K562 (cell line): ENCODE results near the gene ATP5F1A. TPM values are rescaled to one million over a fixed set of nuclear protein-coding genes. Genes with fewer than 3 reads are reported as not detected.
A peak's percentile ranks its signal among the peaks of the same experiment; 100 is the strongest.

Experiments used
- ATAC-seq: fragments of 200-7000 bp; cut with Tn5 transposase; 3 replicates; pipeline ENCODE4 v1.9.1; 2020; ENCODE audit warnings: moderate library complexity
- BruUV-seq: library from RNA; stranded (reverse); fragments of 400-500 nt; replicated peaks from 2 replicates; lab custom pipeline; 2021; lab: Mats Ljungman, UMichigan
- CTCF ChIA-PET: fragments of 300-600 bp; formaldehyde crosslinking; extraction: SDS; loops from one replicate; lab custom pipeline; 2021; ENCODE audit warnings: low intra/inter-chr PET ratio; lab: Yijun Ruan, JAX
- POLR2A ChIA-PET: fragments of 300-600, 350-650 bp; sonication (Branson Sonifier 250); formaldehyde crosslinking; extraction: SDS; loops from one replicate; lab custom pipeline; 2021; ENCODE audit warnings: antibody characterized with exemption, inconsistent platforms; lab: Yijun Ruan, JAX
- DNase-seq, 4 experiments: peaks; one replicate each; pipeline versions ENCODE4 v3.0.0 to v3.0.0-alpha.2; 2011 to 2018; ENCODE audit warnings: low spot score in 3 of 4, mixed read lengths in 3 of 4; ENCODE audit errors: extremely low read depth in 1 of 4
- FAIRE-seq: peaks from 2 replicates; lab custom pipeline; 2011; peaks lifted over from hg19 to GRCh38; lab: Jason Lieb, UNC
- H2AFZ ChIP-seq: 2 replicates; pipeline ENCODE4 v1.6.0; 2011; ENCODE audit warnings: low read depth, low read length, control low read depth, inconsistent platforms
- H3K27ac ChIP-seq: fragments of 200-600 bp; 3 replicates; pipeline ENCODE4 v1.8.0; 2011; ENCODE audit warnings: low read depth, mild to moderate bottlenecking, control low read depth, inconsistent platforms, low read length, moderate library complexity, mixed read lengths; ENCODE audit errors: extremely low read depth
- H3K27me3 ChIP-seq, 2 experiments: fragments of 300-600 bp in 1 of 2; 2 replicates in 1 of 2; 3 replicates in 1 of 2; pipeline versions ENCODE4 v1.6.0 to v1.8.0; 2011; ENCODE audit warnings: inconsistent platforms in 2 of 2, low read length in 2 of 2, mild to moderate bottlenecking in 1 of 2, mixed read lengths in 1 of 2, moderate library complexity in 1 of 2; ENCODE audit not compliant: control insufficient read depth in 2 of 2, insufficient read depth in 2 of 2
- H3K36me3 ChIP-seq: fragments of 300-600 bp; 3 replicates; pipeline ENCODE4 v1.8.0; 2011; ENCODE audit warnings: mild to moderate bottlenecking, low read length, inconsistent platforms; ENCODE audit not compliant: control insufficient read depth, insufficient read depth
- H3K4me1 ChIP-seq, 2 experiments: fragments of 200-600 bp in 1 of 2; replicated peaks in 1 of 2; 2 replicates in 1 of 2; 3 replicates in 1 of 2; pipeline versions ENCODE4 v1.5.1 to v1.8.0; 2011; ENCODE audit warnings: inconsistent platforms in 2 of 2, low read length in 2 of 2, mild to moderate bottlenecking in 1 of 2, mixed read lengths in 1 of 2, moderate library complexity in 1 of 2; ENCODE audit not compliant: control insufficient read depth in 2 of 2, insufficient read depth in 2 of 2
- H3K4me2 ChIP-seq: 2 replicates; pipeline ENCODE4 v1.6.1; 2011; ENCODE audit warnings: low read length, control low read depth, inconsistent platforms, mixed read lengths; ENCODE audit not compliant: insufficient read depth
- H3K4me3 ChIP-seq: fragments of 200-600 bp; sonication (generic), shearing (Covaris generic); 2 replicates; pipeline ENCODE4 v1.5.1; 2016; ENCODE audit warnings: control low read depth, inconsistent platforms
- H3K79me2 ChIP-seq: fragments of 200-600 bp; 3 replicates; pipeline ENCODE4 v1.8.0; 2011; ENCODE audit warnings: low read length, inconsistent platforms; ENCODE audit not compliant: control insufficient read depth, insufficient read depth
- H3K9ac ChIP-seq, 2 experiments: 2 replicates each; pipeline versions ENCODE4 v1.6.0 to v1.6.1; 2011; ENCODE audit warnings: low read depth in 2 of 2, low read length in 2 of 2, control low read depth in 1 of 2, inconsistent platforms in 1 of 2, mild to moderate bottlenecking in 1 of 2, mixed read lengths in 1 of 2; ENCODE audit not compliant: insufficient read depth in 1 of 2
- H3K9me1 ChIP-seq: one replicate; pipeline ENCODE4 v1.6.0; 2011; ENCODE audit warnings: inconsistent platforms, mild to moderate bottlenecking, low read length, moderate library complexity; ENCODE audit not compliant: control insufficient read depth, insufficient read depth
- H3K9me3 ChIP-seq: replicated peaks from 2 replicates; pipeline ENCODE4 v1.5.1; 2011; ENCODE audit warnings: low read depth, low read length, inconsistent platforms; ENCODE audit not compliant: control insufficient read depth, insufficient read depth
- H4K20me1 ChIP-seq: replicated peaks from 2 replicates; pipeline ENCODE4 v1.6.1; 2011; ENCODE audit warnings: low read length, inconsistent platforms, mixed read lengths; ENCODE audit not compliant: control insufficient read depth, insufficient read depth
- BHLHE40 ChIP-seq: IDR thresholded peaks from 2 replicates; pipeline ENCODE4 v1.6.1; 2011; ENCODE audit warnings: low read length, improper control_type of control experiment
- HEY1 ChIP-seq: fragments of 250-450 bp; sonication (Bioruptor Pico); IDR thresholded peaks from 2 replicates; pipeline ENCODE4 v1.5.0; 2020; ENCODE audit warnings: mild to moderate bottlenecking, moderate library complexity, borderline replicate concordance
- HMBOX1 ChIP-seq: sonication (generic); IDR thresholded peaks from 2 replicates; pipeline ENCODE4 v1.6.1; 2016
- MBD1 ChIP-seq: fragments of 250-450 bp; sonication (Bioruptor Pico); IDR thresholded peaks from 2 replicates; pipeline ENCODE4 v1.8.0; 2022; ENCODE audit warnings: inconsistent platforms
- PTBP1 ChIP-seq: fragments of 200-400 bp; formaldehyde crosslinking; IDR thresholded peaks from 2 replicates; pipeline ENCODE4 v1.6.1; 2017; ENCODE audit warnings: low read depth, low read length
- SAFB ChIP-seq: fragments of 200-400 bp; formaldehyde crosslinking; IDR thresholded peaks from 2 replicates; pipeline ENCODE4 v1.6.1; 2017; ENCODE audit warnings: low read depth, low read length, borderline replicate concordance
- SAP30 ChIP-seq: fragments of 200-600 bp; sonication (generic); IDR thresholded peaks from 2 replicates; pipeline ENCODE4 v1.6.1; 2012; ENCODE audit warnings: borderline replicate concordance, low read depth, mild to moderate bottlenecking, moderate library complexity, low read length, control low read depth, inconsistent platforms; ENCODE audit not compliant: insufficient read depth, poor library complexity, severe bottlenecking
- ZFP30 ChIP-seq: fragments of 250-450 bp; sonication (Bioruptor Pico); IDR thresholded peaks from 2 replicates; pipeline ENCODE4 v1.8.0; 2022; ENCODE audit warnings: moderate library complexity, mild to moderate bottlenecking, inconsistent platforms, borderline replicate concordance
- ZNF23 ChIP-seq: fragments of 250-450 bp; sonication (Bioruptor Pico); IDR thresholded peaks from 2 replicates; pipeline ENCODE4 v1.4.0; 2020; ENCODE audit warnings: mild to moderate bottlenecking
- ZNF274 ChIP-seq: IDR thresholded peaks from 2 replicates; pipeline ENCODE4 v1.6.1; 2011; ENCODE audit warnings: low read depth, mild to moderate bottlenecking, low read length, moderate library complexity, borderline replicate concordance
- ZNF354B ChIP-seq: fragments of 250-450 bp; sonication (Bioruptor Pico); IDR thresholded peaks from 2 replicates; pipeline ENCODE4 v1.4.0; 2020
- WGBS: fragments of 100-300 bp; shearing (Covaris generic); methylation state at CpG from one replicate; pipeline ENCODE4 v1.1.6; 2016; ENCODE audit warnings: low coverage, mixed read lengths; ENCODE audit not compliant: insufficient coverage; ENCODE audit errors: missing lambda C conversion rate; 5-methylcytosine and 5-hydroxymethylcytosine counted together
- in situ Hi-C: fragments of 300-500 bp; cut with MboI; formaldehyde crosslinking; loops from 4 replicates; pipeline ENCODE4 v1.15.0; 2018; ENCODE audit warnings: inconsistent platforms, mixed read lengths
- intact Hi-C: fragments of 100-400 bp; cut with micrococcal nuclease; formaldehyde crosslinking; loops from 2 replicates; pipeline ENCODE4 v1.14.2; 2022
- polyA plus RNA-seq, 8 experiments: library from polyadenylated mRNA; depleted of rRNA in 4 of 8; stranded (reverse) in 5 of 8; unstranded in 3 of 8; fragments of >200 nt; fragmentation: Nextera tagmentation in 2 of 8; fragmentation: Illumina TruSeq in 1 of 8; extraction: Ambion mirVana in 2 of 8; extraction: Trizol in 1 of 8; gene quantifications; 2 replicates each; pipeline versions ENCODE4 v1.2.1 to v1.2.3, GENCODE V29; 2011 to 2014; ENCODE audit warnings: inconsistent platforms in 1 of 8, missing spikeins in 1 of 8
- total RNA-seq, 7 experiments: library from RNA; depleted of rRNA in 6 of 7; stranded (reverse); fragments of >200 nt in 6 of 7; fragmentation: Illumina TruSeq in 2 of 7; extraction: Trizol in 2 of 7; gene quantifications; 2 replicates each; pipeline versions ENCODE4 v1.2.1 to v1.2.3, GENCODE V29; 2011 to 2021; ENCODE audit warnings: low replicate concordance in 1 of 7

Gene ATP5F1A
- total and polyA plus RNA-seq, 9 of the 15 experiments (the other 6 are each of a cell fraction or from before 2014, with no cell fraction given) = 377 to 762 (median 490) TPM

DNA sequence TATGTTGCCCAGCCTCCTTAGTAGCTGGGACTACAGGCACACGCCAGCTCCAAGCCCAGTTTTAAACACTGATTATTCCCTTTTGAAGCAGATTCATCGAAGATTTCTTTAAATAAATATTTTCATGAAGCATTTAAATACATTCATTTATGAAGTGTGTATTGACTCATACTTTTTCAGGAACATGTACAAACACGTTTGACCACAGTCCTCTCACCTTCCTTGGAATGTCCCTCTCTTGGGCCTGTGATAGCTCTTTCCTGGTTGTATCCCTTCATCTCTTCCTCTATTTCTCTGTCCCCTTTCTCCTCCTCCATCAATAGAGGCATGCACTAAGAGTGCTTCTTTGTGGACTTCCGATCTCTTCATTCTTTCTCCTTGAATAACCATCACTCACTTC is 28.6 kb downstream of the ATP5F1A start:
- TF ChIP-seq ZNF354B (CRISPR knock-in tag) = no peak
- TF ChIP-seq PTBP1 = no peak
- no peak for TF ChIP-seq SAP30
- no peak for TF ChIP-seq ZNF23 (CRISPR knock-in tag)
- TF ChIP-seq HEY1 (CRISPR knock-in tag) = no peak
- TF ChIP-seq, all 486 proteins: peak for 0
- no TSS peak for BruUV-seq
- peaks cover 10 to 31% of the 10 kb centered on the region in 2 experiments; a peak in 4 of 5 replicates for H3K4me1 ChIP-seq
- H3K9me3 ChIP-seq = no peaks in the 10 kb centered on the region
- H3K27ac ChIP-seq = no peak overlapping the region
- H3K4me3 ChIP-seq = no peak overlapping the region
- ChIA-PET POLR2A (interaction anchor here (0.7 to 1.5 kb wide), 4 partner anchors 9 to 59 kb away, joined by 3 to 7 read pairs (median 4); no protein-coding TSS in a partner anchor), CTCF (no interaction called here)
- H3K79me2 ChIP-seq = peaks cover 51% of the 10 kb centered on the region
- no peaks in the 10 kb centered on the region for H3K9me1 ChIP-seq
- no peak for ATAC-seq
- H3K36me3 ChIP-seq = peaks cover 10% of the 10 kb centered on the region; the same call in 1 of the 3 replicates
- DNase-seq = no peak
- WGBS = 70% methylated on average over 4 of the region's 4 CpGs
- H4K20me1 ChIP-seq = no peaks in the 10 kb centered on the region
- H3K9ac ChIP-seq = no peak overlapping the region
- H3K4me2 ChIP-seq = no peak overlapping the region
- no peak for FAIRE-seq
- no peaks in the 10 kb centered on the region for H3K27me3 ChIP-seq
- no peak overlapping the region for H2AFZ ChIP-seq
- in situ Hi-C loops = no loop called here
- intact Hi-C loops = no loop called here

DNA sequence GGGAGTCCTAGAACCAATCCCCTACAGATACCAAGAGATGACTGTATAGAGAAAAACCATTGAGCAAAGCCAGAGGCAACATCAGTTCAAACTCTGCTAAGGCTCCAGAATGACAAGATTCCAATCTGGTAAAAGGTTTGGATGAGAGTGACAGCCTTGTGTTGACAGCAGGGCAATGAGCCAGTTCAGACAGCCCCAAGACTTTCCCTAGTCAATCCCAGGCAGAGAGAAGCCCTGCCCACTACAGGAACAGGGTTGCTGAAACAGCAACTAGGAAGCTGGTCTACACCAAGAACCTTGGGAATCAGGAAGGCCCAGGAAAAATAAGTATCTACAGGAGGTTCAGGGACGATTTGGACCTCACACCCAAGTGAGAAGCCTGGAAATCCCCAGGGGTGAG is 29.3 kb downstream of the ATP5F1A start:
- BruUV-seq = no TSS peak
- Histone ChIP-seq H3K79me2 (peaks cover 57% of the 10 kb centered on the region), H3K9me1 (no peaks in the 10 kb centered on the region), H3K4me1 (peaks cover 15 to 31% of the 10 kb centered on the region in 2 experiments; a peak in 4 of 5 replicates), H3K36me3 (peaks cover 12% of the 10 kb centered on the region; the same call in 1 of the 3 replicates), H3K4me3 (no peak overlapping the region), H2AFZ (no peak overlapping the region), H3K27ac (peak overlapping the region; percentile 48; the same call in 1 of the 3 replicates), H3K9me3 (no peaks in the 10 kb centered on the region), H3K4me2 (no peak overlapping the region), H4K20me1 (no peaks in the 10 kb centered on the region), H3K27me3 (no peaks in the 10 kb centered on the region), H3K9ac (no peak overlapping the region; a peak in 1 of 4 replicates)
- ATAC-seq = no peak
- intact Hi-C loops (no loop called here), in situ Hi-C loops (no loop called here)
- WGBS = 8% methylated on average over 1 of the region's 1 CpG
- DNase-seq = no peak
- ChIA-PET POLR2A (interaction anchor here (1.4 kb wide), 1 partner anchor 10 kb away, joined by 3 read pairs; no protein-coding TSS in a partner anchor), CTCF (no interaction called here)
- FAIRE-seq = no peak
- TF ChIP-seq HMBOX1 = no peak
- TF ChIP-seq BHLHE40 = no peak
- TF ChIP-seq MBD1 (CRISPR knock-in tag) = no peak
- TF ChIP-seq ZFP30 (CRISPR knock-in tag) = no peak
- TF ChIP-seq SAFB = no peak
- no peak for TF ChIP-seq ZNF274
